HG03469 (cell line): ENCODE data around the gene POLR1G.

Experiments
- ATAC-seq: cut with Tn5 transposase; IDR thresholded peaks from one replicate; pipeline ENCODE4 v1.9.1; 2021; ENCODE audit warnings: mild to moderate bottlenecking, moderate library complexity, moderate number of reproducible peaks; ENCODE audit not compliant: unreplicated experiment

The POLR1G gene

GRCh38 chr19:45406226-45407090 is at the start of gene POLR1G:
Gene POLR1G, plus strand, starts transcription at chr19:45406644. Its CDS starts 53 bp downstream, at chr19:45406697.
- ATAC-seq, result no peak

- no peak for ATAC-seq
Measured at GRCh38 chr19:45356760-45357444, 49.5 kb upstream of the POLR1G start.

- ATAC-seq, result no peak
Measured at GRCh38 chr19:45357445-45357783, 49.0 kb upstream of the POLR1G start.

GRCh38 chr19:45358213-45358792 is 48.1 kb upstream of the POLR1G start:
- ATAC-seq, result no peak

- ATAC-seq, result no peak
Measured at GRCh38 chr19:45361608-45362007, 44.8 kb upstream of the POLR1G start.

GRCh38 chr19:45362291-45362690 is 44.2 kb upstream of the POLR1G start:
- ATAC-seq, result no peak

- no peak for ATAC-seq
Measured at GRCh38 chr19:45363861-45364459, 42.5 kb upstream of the POLR1G start.

- no peak for ATAC-seq
Measured at GRCh38 chr19:45364696-45365095, 41.7 kb upstream of the POLR1G start.

- no peak for ATAC-seq
Measured at GRCh38 chr19:45368127-45368526, 38.3 kb upstream of the POLR1G start.

GRCh38 chr19:45368737-45369340 is 37.6 kb upstream of the POLR1G start:
- ATAC-seq, result no peak

- peak; percentile 92 for ATAC-seq
Measured at GRCh38 chr19:45370410-45371204, 35.8 kb upstream of the POLR1G start, which contains the start of gene ERCC2. Gene ERCC2, minus strand, starts transcription at chr19:45370573. Its CDS starts 33 bp downstream, at chr19:45370540.

- no peak for ATAC-seq
Measured at GRCh38 chr19:45376045-45376724, 30.3 kb upstream of the POLR1G start.

GRCh38 chr19:45380107-45380506 is 26.3 kb upstream of the POLR1G start:
- no peak for ATAC-seq

GRCh38 chr19:45382426-45382825 is 24.0 kb upstream of the POLR1G start:
- no peak for ATAC-seq

GRCh38 chr19:45385392-45386221 is 20.8 kb upstream of the POLR1G start:
- ATAC-seq, result no peak

GRCh38 chr19:45391346-45391745 is 15.1 kb upstream of the POLR1G start:
- ATAC-seq, result no peak

- no peak for ATAC-seq
Measured at GRCh38 chr19:45391871-45392665, 14.4 kb upstream of the POLR1G start.
